H9 (cell line): ENCODE results near the gene PLPPR2. TPM values are rescaled to one million over a fixed set of nuclear protein-coding genes. Genes with fewer than 3 reads are reported as not detected.

Source experiments
- DNase-seq: peaks from one replicate; pipeline ENCODE4 v3.0.0-alpha.2; 2017
- H2AFZ ChIP-seq: one replicate; pipeline ENCODE4 v1.6.1; 2013; ENCODE audit warnings: mild to moderate bottlenecking, low read length, control low read depth, moderate library complexity
- H2AK5ac ChIP-seq: 2 replicates; pipeline ENCODE4 v1.6.1; 2013; ENCODE audit warnings: low read length, control low read depth, mixed read lengths; ENCODE audit not compliant: insufficient read length
- H2BK120ac ChIP-seq: one replicate; pipeline ENCODE4 v1.6.1; 2013; ENCODE audit warnings: low read depth, mild to moderate bottlenecking, low read length, control low read depth, inconsistent platforms; ENCODE audit not compliant: poor library complexity, severe bottlenecking
- H2BK12ac ChIP-seq: 2 replicates; pipeline ENCODE4 v1.6.1; 2013; ENCODE audit warnings: low read length, control low read depth, mixed read lengths, low read depth; ENCODE audit not compliant: insufficient read length
- H2BK15ac ChIP-seq: 2 replicates; pipeline ENCODE4 v1.6.1; 2013; ENCODE audit warnings: low read depth, low read length, control low read depth
- H2BK20ac ChIP-seq: one replicate; pipeline ENCODE4 v1.6.1; 2013; ENCODE audit warnings: low read depth, mild to moderate bottlenecking, low read length, control low read depth, inconsistent platforms; ENCODE audit not compliant: poor library complexity, severe bottlenecking
- H2BK5ac ChIP-seq: 2 replicates; pipeline ENCODE4 v1.6.1; 2013; ENCODE audit warnings: low read length, control low read depth, mixed read lengths; ENCODE audit not compliant: insufficient read length
- H3K14ac ChIP-seq: 2 replicates; pipeline ENCODE4 v1.6.1; 2013; ENCODE audit warnings: low read length, control low read depth; ENCODE audit not compliant: insufficient read depth
- H3K18ac ChIP-seq: 2 replicates; pipeline ENCODE4 v1.6.1; 2013; ENCODE audit warnings: low read depth, mild to moderate bottlenecking, mixed read lengths, low read length, control low read depth; ENCODE audit not compliant: insufficient read length
- H3K23ac ChIP-seq: 2 replicates; pipeline ENCODE4 v1.6.1; 2013; ENCODE audit warnings: low read length, control low read depth, mixed read lengths, low read depth; ENCODE audit not compliant: insufficient read length
- H3K23me2 ChIP-seq: 2 replicates; pipeline ENCODE4 v1.6.1; 2013; ENCODE audit warnings: low read depth, mild to moderate bottlenecking, mixed read lengths, low read length, control low read depth; ENCODE audit not compliant: insufficient read length, poor library complexity, severe bottlenecking
- H3K27ac ChIP-seq: 2 replicates; pipeline ENCODE4 v1.5.1; 2013; ENCODE audit warnings: low read length, control low read depth, mixed read lengths, low read depth; ENCODE audit not compliant: insufficient read length
- H3K27me3 ChIP-seq: 2 replicates; pipeline ENCODE4 v1.6.1; 2013; ENCODE audit warnings: low read length, control low read depth, inconsistent platforms; ENCODE audit not compliant: insufficient read depth
- H3K4ac ChIP-seq: 2 replicates; pipeline ENCODE4 v1.6.1; 2013; ENCODE audit warnings: low read depth, mild to moderate bottlenecking, control low read depth, inconsistent platforms, low read length, moderate library complexity
- H3K4me1 ChIP-seq: 2 replicates; pipeline ENCODE4 v1.6.1; 2013; ENCODE audit warnings: low read length, control low read depth, inconsistent platforms; ENCODE audit not compliant: insufficient read depth
- H3K4me2 ChIP-seq: 2 replicates; pipeline ENCODE4 v1.6.1; 2013; ENCODE audit warnings: low read length, control low read depth, mixed read lengths; ENCODE audit not compliant: insufficient read length, insufficient read depth
- H3K56ac ChIP-seq: 2 replicates; pipeline ENCODE4 v1.6.1; 2013; ENCODE audit warnings: low read depth, mild to moderate bottlenecking, mixed read lengths, low read length, control low read depth; ENCODE audit not compliant: insufficient read length
- H3K79me1 ChIP-seq: 2 replicates; pipeline ENCODE4 v1.6.1; 2013; ENCODE audit warnings: low read depth, mild to moderate bottlenecking, moderate library complexity, low read length, control low read depth, inconsistent platforms; ENCODE audit not compliant: insufficient read depth, poor library complexity, severe bottlenecking
- H3K79me2 ChIP-seq: 2 replicates; pipeline ENCODE4 v1.6.1; 2013; ENCODE audit warnings: low read length, control low read depth, inconsistent platforms; ENCODE audit not compliant: insufficient read depth
- H3K9ac ChIP-seq: 2 replicates; pipeline ENCODE4 v1.6.1; 2013; ENCODE audit warnings: low read length, control low read depth, mixed read lengths; ENCODE audit not compliant: insufficient read length; ENCODE audit errors: extremely low read depth
- H3K9me3 ChIP-seq: one replicate; pipeline ENCODE4 v1.6.1; 2013; ENCODE audit warnings: low read depth, low read length, inconsistent platforms; ENCODE audit not compliant: control insufficient read depth
- H3T11ph ChIP-seq: one replicate; pipeline ENCODE4 v1.6.1; 2013; ENCODE audit warnings: mild to moderate bottlenecking, low read length, control low read depth, inconsistent platforms
- H4K20me1 ChIP-seq: one replicate; pipeline ENCODE4 v1.6.1; 2013; ENCODE audit not compliant: control insufficient read depth, insufficient read length, insufficient read depth
- H4K5ac ChIP-seq: 2 replicates; pipeline ENCODE4 v1.6.1; 2013; ENCODE audit warnings: low read depth, mild to moderate bottlenecking, mixed read lengths, low read length, control low read depth; ENCODE audit not compliant: insufficient read length
- H4K8ac ChIP-seq: replicated peaks from 2 replicates; pipeline ENCODE4 v1.6.1; 2013; ENCODE audit warnings: low read length, control low read depth, mixed read lengths, low read depth; ENCODE audit not compliant: insufficient read length
- H4K91ac ChIP-seq: 2 replicates; pipeline ENCODE4 v1.6.1; 2013; ENCODE audit warnings: low read depth, mild to moderate bottlenecking, moderate library complexity, mixed read lengths, low read length, control low read depth; ENCODE audit not compliant: insufficient read length
- H3K27ac Mint-ChIP-seq, 3 experiments: 2 replicates in 2 of 3; 3 replicates in 1 of 3; pipeline ENCODE4 v1.8.0; 2020 to 2021; ENCODE audit warnings: mixed read lengths in 3 of 3, mild to moderate bottlenecking in 1 of 3, moderate library complexity in 1 of 3
- H3K27me3 Mint-ChIP-seq: 2 replicates; pipeline ENCODE4 v1.8.0; 2021; ENCODE audit warnings: low read depth, mild to moderate bottlenecking, moderate library complexity, mixed read lengths
- H3K36me3 Mint-ChIP-seq, 3 experiments: 2 replicates in 2 of 3; 3 replicates in 1 of 3; pipeline ENCODE4 v1.8.0; 2020 to 2021; ENCODE audit warnings: low read depth in 3 of 3, mixed read lengths in 3 of 3; ENCODE audit not compliant: insufficient read depth in 1 of 3
- H3K4me1 Mint-ChIP-seq, 2 experiments: 2 replicates each; pipeline ENCODE4 v1.8.0; 2020; ENCODE audit warnings: mixed read lengths in 2 of 2
- H3K4me3 Mint-ChIP-seq, 2 experiments: 2 replicates in 1 of 2; 3 replicates in 1 of 2; pipeline ENCODE4 v1.8.0; 2020 to 2021; ENCODE audit warnings: mild to moderate bottlenecking in 2 of 2, mixed read lengths in 2 of 2, moderate library complexity in 1 of 2
- H3K9me3 Mint-ChIP-seq, 2 experiments: 2 replicates in 1 of 2; 3 replicates in 1 of 2; pipeline ENCODE4 v1.8.0; 2020; ENCODE audit warnings: mild to moderate bottlenecking in 2 of 2, mixed read lengths in 2 of 2, moderate library complexity in 1 of 2
- WGBS: extraction: QIAGEN DNeasy Blood & Tissue Kit; methylation state at CpG from one replicate; pipeline ENCODE4 v1.1.7; 2013; ENCODE audit warnings: missing lambda C conversion rate, low lambda C conversion rate, mixed read lengths; ENCODE audit not compliant: insufficient read length; ENCODE audit errors: extremely low coverage; 5-methylcytosine and 5-hydroxymethylcytosine counted together
- total RNA-seq: library from RNA; stranded (reverse); gene quantifications from 2 replicates; pipeline ENCODE4 v1.2.1, GENCODE V29; 2021
- TF ChIP-seq, protein P1 (sequence below): fragments of 200-600 bp; sonication (generic); conservative IDR thresholded peaks from 3 replicates; pipeline ENCODE4 v1.8.0; 2021; ENCODE audit warnings: antibody characterized with exemption, mild to moderate bottlenecking

PLPPR2 gene
- total RNA-seq, 1 experiment from 2014 or later = 8.0 TPM

DNA sequence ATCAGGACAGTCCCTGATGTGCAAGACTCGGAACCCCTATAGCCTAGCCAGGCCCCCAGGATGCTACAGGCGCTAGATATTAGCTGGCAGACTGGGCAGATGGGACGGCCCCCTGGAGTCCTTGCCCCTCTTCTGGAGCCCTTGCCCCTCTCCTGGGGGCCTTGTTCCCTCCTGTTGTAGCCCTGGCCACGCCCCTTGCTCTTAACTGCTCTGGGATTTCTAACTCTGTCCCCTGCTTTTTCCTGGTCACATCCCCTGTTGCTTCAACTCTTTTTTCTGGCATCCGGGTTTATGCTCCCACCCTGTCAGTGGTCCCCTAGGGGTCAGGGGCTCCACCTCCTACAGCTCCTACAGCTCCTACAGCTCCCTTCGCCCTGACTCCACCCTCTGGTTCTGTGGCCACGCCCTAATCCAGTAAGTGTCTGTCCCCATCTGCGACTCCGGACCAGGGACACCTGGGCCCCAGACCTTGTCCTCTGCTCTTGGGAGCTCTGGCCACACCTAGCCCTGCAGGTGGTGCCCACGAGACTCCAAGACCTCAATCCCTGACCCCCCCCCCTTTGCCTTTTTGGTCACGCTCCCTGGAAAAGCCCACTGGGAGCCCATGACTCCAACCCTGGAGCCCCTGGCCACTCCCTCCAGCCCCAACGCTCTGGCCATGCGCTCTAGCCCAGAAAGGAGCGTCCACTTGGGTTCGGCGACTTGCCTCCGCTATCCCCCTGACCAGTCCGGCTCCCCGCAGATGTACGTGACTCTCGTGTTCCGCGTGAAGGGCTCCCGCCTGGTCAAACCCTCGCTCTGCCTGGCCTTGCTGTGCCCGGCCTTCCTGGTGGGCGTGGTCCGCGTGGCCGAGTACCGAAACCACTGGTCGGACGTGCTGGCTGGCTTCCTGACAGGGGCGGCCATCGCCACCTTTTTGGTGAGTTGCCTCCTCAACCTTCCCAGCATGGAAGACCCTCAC lies 6.8 kb downstream of the PLPPR2 start:
- no peak overlapping the region for H2AFZ ChIP-seq

More for the DNA sequence above, 6.8 kb downstream of the PLPPR2 start:
- no peak overlapping the region for H2BK120ac ChIP-seq
- no peak overlapping the region for H3K18ac ChIP-seq
- H2BK5ac ChIP-seq = no peak overlapping the region
- H3K23me2 ChIP-seq = peaks cover 12% of the 10 kb centered on the region
- no peak overlapping the region for H3K27ac ChIP-seq
- Mint-ChIP-seq H3K27ac (peak overlapping the region in 1 of 3 experiments; percentile 37; a peak in 2 of 7 replicates), H3K4me1 (peaks cover 6 to 18% of the 10 kb centered on the region in 2 experiments), H3K36me3 (peaks cover 0 to 2% (median 1%) of the 10 kb centered on the region in 3 experiments; a peak in 2 of 7 replicates), H3K4me3 (peak overlapping the region; percentile 62 to 82), H3K9me3 (no peaks in the 10 kb centered on the region; a peak in 1 of 5 replicates), H3K27me3 (peaks cover 37% of the 10 kb centered on the region)
- H3K27me3 ChIP-seq = no peaks in the 10 kb centered on the region; the same call in 1 of the 2 replicates
- H3K4ac ChIP-seq = no peak overlapping the region
- H3K79me2 ChIP-seq = no peaks in the 10 kb centered on the region
- no peak overlapping the region for H2BK20ac ChIP-seq
- no peaks in the 10 kb centered on the region for H3K79me1 ChIP-seq
- no peaks in the 10 kb centered on the region for H4K20me1 ChIP-seq
- H3K9ac ChIP-seq = no peak overlapping the region
- peak; percentile 90 for DNase-seq
- no peaks in the 10 kb centered on the region for H3K9me3 ChIP-seq
- no peak overlapping the region for H3K14ac ChIP-seq
- H4K8ac ChIP-seq = no peak overlapping the region
- H4K5ac ChIP-seq = no peak overlapping the region
- no peak overlapping the region for H3K23ac ChIP-seq
- H3K4me1 ChIP-seq = no peaks in the 10 kb centered on the region; the same call in 1 of the 2 replicates
- WGBS = no CpG with 5 or more reads among the region's 35 CpGs
- H2AK5ac ChIP-seq = no peak overlapping the region
- H3K4me2 ChIP-seq = peak overlapping the region; percentile 59
- TF ChIP-seq, protein P1, sequence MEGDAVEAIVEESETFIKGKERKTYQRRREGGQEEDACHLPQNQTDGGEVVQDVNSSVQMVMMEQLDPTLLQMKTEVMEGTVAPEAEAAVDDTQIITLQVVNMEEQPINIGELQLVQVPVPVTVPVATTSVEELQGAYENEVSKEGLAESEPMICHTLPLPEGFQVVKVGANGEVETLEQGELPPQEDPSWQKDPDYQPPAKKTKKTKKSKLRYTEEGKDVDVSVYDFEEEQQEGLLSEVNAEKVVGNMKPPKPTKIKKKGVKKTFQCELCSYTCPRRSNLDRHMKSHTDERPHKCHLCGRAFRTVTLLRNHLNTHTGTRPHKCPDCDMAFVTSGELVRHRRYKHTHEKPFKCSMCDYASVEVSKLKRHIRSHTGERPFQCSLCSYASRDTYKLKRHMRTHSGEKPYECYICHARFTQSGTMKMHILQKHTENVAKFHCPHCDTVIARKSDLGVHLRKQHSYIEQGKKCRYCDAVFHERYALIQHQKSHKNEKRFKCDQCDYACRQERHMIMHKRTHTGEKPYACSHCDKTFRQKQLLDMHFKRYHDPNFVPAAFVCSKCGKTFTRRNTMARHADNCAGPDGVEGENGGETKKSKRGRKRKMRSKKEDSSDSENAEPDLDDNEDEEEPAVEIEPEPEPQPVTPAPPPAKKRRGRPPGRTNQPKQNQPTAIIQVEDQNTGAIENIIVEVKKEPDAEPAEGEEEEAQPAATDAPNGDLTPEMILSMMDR = no peak
- H4K91ac ChIP-seq = no peak overlapping the region
- H3K56ac ChIP-seq = no peak overlapping the region
- no peak overlapping the region for H2BK15ac ChIP-seq
- no peak overlapping the region for H2BK12ac ChIP-seq
- H3T11ph ChIP-seq = no peak overlapping the region
